Measurements from ENCODE around the gene SLC28A1. TPM values are rescaled to one million over a fixed set of nuclear protein-coding genes. Genes with fewer than 3 reads are reported as not detected.

The SLC28A1 gene
- total and polyA plus RNA-seq, 2 experiments from 2014 or later, result 2.5 to 3.0 TPM

DNA sequence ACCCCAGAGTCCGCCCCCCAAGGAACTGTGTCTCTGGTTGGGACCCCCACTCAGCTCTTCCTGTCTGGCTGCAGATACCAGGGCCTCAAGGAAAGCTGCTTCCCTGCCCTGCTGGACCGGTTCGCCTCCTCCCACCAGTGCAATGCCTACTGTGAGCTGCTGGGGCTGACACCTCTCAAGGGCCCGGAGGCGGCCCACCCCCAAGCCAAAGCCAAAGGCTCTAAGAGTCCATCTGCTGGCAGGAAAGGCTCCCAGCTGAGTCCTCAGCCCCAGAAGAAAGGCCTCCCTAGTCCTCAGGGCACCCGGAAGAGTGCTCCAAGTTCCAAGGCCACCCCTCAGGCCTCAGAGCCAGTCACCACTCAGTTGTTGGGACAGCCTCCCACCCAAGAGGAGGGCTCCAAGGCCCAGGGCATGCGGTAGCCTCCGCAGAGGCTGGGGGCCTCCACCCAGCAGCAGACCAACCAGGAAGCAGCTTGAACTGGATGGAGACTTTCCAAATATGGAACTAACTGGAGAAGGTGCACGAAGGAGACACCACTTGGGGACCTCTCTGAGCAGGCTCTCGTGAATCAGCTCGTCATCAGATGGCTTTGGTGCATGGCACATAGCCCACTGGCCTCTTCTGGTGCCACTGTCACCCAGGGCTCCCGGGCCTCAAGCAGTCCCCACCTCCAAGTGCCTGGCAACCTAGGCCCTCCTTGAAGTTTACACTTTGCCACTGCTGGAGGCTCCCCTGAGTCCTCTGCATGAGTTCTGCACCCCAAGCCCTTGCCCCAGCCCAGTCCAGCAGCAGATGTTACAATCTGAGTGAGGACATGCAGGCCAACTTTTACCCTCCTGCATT, 16.2 kb upstream of the SLC28A1 start:
- Histone ChIP-seq H3K36me3 (replicated peaks; ENCODE audit: insufficient read depth, low read depth) (no peaks in the 10 kb centered on the region), H3K4me2 (no peak overlapping the region), H3K79me2 (no peaks in the 10 kb centered on the region), H3K9me3 (ENCODE audit: low read depth) (no peaks in the 10 kb centered on the region), H2AFZ (no peak overlapping the region), H3K4me1 (ENCODE audit: insufficient read depth) (no peaks in the 10 kb centered on the region), H4K20me1 (ENCODE audit: insufficient read depth, poor library complexity, severe bottlenecking) (no peaks in the 10 kb centered on the region), H3K27ac (no peak overlapping the region), H3K27me3 (no peaks in the 10 kb centered on the region), H3K9me2 (replicated peaks; ENCODE audit: insufficient read depth) (no peaks in the 10 kb centered on the region), H3K4me3 (no peak overlapping the region)
- TF ChIP-seq, protein P1, sequence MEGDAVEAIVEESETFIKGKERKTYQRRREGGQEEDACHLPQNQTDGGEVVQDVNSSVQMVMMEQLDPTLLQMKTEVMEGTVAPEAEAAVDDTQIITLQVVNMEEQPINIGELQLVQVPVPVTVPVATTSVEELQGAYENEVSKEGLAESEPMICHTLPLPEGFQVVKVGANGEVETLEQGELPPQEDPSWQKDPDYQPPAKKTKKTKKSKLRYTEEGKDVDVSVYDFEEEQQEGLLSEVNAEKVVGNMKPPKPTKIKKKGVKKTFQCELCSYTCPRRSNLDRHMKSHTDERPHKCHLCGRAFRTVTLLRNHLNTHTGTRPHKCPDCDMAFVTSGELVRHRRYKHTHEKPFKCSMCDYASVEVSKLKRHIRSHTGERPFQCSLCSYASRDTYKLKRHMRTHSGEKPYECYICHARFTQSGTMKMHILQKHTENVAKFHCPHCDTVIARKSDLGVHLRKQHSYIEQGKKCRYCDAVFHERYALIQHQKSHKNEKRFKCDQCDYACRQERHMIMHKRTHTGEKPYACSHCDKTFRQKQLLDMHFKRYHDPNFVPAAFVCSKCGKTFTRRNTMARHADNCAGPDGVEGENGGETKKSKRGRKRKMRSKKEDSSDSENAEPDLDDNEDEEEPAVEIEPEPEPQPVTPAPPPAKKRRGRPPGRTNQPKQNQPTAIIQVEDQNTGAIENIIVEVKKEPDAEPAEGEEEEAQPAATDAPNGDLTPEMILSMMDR (IDR thresholded peaks at IDR 0.05; ENCODE audit: poor library complexity), result no peak
- TF ChIP-seq EZH2 (IDR thresholded peaks at IDR 0.05; ENCODE audit: borderline replicate concordance) (no peak), EZH2phosphoT487 (IDR thresholded peaks at IDR 0.05; ENCODE audit: low read depth, severe bottlenecking, unreplicated experiment) (no peak)
- 86% methylated on average over 12 of the region's 12 CpGs for WGBS (ENCODE audit: low lambda C conversion rate, missing lambda C conversion rate)
- no peak for DNase-seq (ENCODE audit: low spot score)

DNA sequence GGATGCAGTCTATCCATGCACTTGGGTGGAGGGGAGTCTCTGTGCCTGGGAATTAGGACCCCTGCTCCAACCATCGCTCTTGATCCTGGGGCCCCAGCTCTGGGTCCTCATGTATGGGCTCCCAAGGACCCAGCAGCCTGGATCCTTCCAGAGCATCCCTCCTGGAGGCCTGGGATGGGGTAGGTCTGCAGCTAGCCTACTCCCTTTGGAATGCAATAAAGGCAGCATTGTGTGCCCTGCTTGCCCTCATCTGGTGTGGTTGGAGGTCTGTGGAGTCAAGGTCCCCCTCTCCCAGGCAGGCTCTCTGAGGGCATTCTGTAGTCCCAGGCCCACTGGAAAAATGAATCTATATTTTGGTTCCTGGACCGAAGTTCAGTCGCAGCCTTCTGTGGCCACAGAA, 15.0 kb upstream of the SLC28A1 start:
- Histone ChIP-seq H3K4me1 (ENCODE audit: insufficient read depth) (no peaks in the 10 kb centered on the region), H3K9me3 (ENCODE audit: low read depth) (no peaks in the 10 kb centered on the region), H3K9me2 (replicated peaks; ENCODE audit: insufficient read depth) (no peaks in the 10 kb centered on the region), H3K27ac (no peak overlapping the region), H4K20me1 (ENCODE audit: insufficient read depth, poor library complexity, severe bottlenecking) (no peaks in the 10 kb centered on the region), H3K79me2 (no peaks in the 10 kb centered on the region), H3K36me3 (replicated peaks; ENCODE audit: insufficient read depth, low read depth) (no peaks in the 10 kb centered on the region), H2AFZ (no peak overlapping the region), H3K4me2 (no peak overlapping the region), H3K4me3 (no peak overlapping the region), H3K27me3 (no peaks in the 10 kb centered on the region)
- TF ChIP-seq, protein P1 (IDR thresholded peaks at IDR 0.05; ENCODE audit: poor library complexity), result no peak
- no peak for TF ChIP-seq EZH2phosphoT487 (IDR thresholded peaks at IDR 0.05; ENCODE audit: low read depth, severe bottlenecking, unreplicated experiment)
- no peak for TF ChIP-seq EZH2 (IDR thresholded peaks at IDR 0.05; ENCODE audit: borderline replicate concordance)
- 98% methylated on average over 3 of the region's 3 CpGs for WGBS (ENCODE audit: low lambda C conversion rate, missing lambda C conversion rate)
- no peak for DNase-seq (ENCODE audit: low spot score)

DNA sequence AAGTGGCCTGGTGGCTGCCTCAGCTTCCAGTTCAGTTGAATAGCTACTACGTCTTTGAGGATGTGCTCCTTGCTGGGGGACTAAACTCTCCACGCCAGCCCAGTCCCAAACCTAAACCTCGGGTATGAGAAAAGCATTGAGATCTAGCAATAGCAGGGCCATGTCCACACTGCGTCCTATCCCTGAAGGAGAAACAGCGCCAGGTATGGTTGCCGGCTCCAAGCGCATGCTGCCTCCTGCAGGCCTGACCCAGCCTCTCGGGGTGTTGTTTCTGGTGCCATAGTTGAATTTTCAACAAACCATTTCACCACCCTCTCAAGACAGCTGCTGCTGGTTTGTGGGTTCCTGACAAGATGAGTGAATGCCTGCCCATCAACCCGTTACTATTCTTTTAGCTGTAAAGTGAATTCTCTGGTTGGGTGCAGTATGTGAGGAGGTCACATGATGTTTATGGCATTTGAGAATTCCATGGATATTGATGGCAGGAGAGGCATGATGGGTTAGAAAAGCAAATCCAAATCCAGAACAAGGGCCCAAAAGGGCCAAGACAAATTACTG, 13.0 kb upstream of the SLC28A1 start:
- Histone ChIP-seq H3K9me2 (replicated peaks; ENCODE audit: insufficient read depth) (no peaks in the 10 kb centered on the region), H4K20me1 (ENCODE audit: insufficient read depth, poor library complexity, severe bottlenecking) (no peaks in the 10 kb centered on the region), H3K9me3 (ENCODE audit: low read depth) (no peaks in the 10 kb centered on the region), H3K4me1 (ENCODE audit: insufficient read depth) (no peaks in the 10 kb centered on the region), H3K36me3 (replicated peaks; ENCODE audit: insufficient read depth, low read depth) (no peaks in the 10 kb centered on the region), H3K27me3 (no peaks in the 10 kb centered on the region), H2AFZ (no peak overlapping the region), H3K27ac (no peak overlapping the region), H3K4me3 (no peak overlapping the region), H3K4me2 (no peak overlapping the region), H3K79me2 (no peaks in the 10 kb centered on the region)
- DNase-seq (ENCODE audit: low spot score), result no peak
- WGBS (ENCODE audit: low lambda C conversion rate, missing lambda C conversion rate), result 95% methylated on average over 9 of the region's 9 CpGs
- TF ChIP-seq EZH2 (IDR thresholded peaks at IDR 0.05; ENCODE audit: borderline replicate concordance) (no peak), EZH2phosphoT487 (IDR thresholded peaks at IDR 0.05; ENCODE audit: low read depth, severe bottlenecking, unreplicated experiment) (no peak)
- TF ChIP-seq, protein P1 (IDR thresholded peaks at IDR 0.05; ENCODE audit: poor library complexity), result no peak

Data from hepatocyte (in vitro differentiated cells).